ENCODE measurements around the gene PNPLA7. TPM values are rescaled to one million over a fixed set of nuclear protein-coding genes. Genes with fewer than 3 reads are reported as not detected.
"Not testable (repeated sequence)": the region's sequence is repeated elsewhere in the genome, so short reads cannot be mapped to it uniquely, and the experiment has no call there.

PNPLA7 gene
- total and polyA plus RNA-seq, 4 donors, result 0.75 to 6.5 (median 2.1) TPM

- TF ChIP-seq ZBTB33 (IDR thresholded peaks at IDR 0.05) (no peak), RAD21 (IDR thresholded peaks at IDR 0.05) (no peak)
Observed at GRCh38 chr9:137514691-137515337, 35.4 kb downstream of the PNPLA7 start (continued).

- not testable (repeated sequence) for H3K9me3 ChIP-seq (ENCODE audit: control insufficient read depth in 4 of 4, low read length in 3 of 4); H3K36me3 ChIP-seq (ENCODE audit: control insufficient read depth in 4 of 4, insufficient read depth in 3 of 4, low read depth in 1 of 4, low read length in 3 of 4); H3K27ac ChIP-seq (ENCODE audit: low read depth in 1 of 2, low read length in 2 of 2); H3K4me1 ChIP-seq (ENCODE audit: control insufficient read depth in 4 of 4, insufficient read depth in 4 of 4, low read length in 3 of 4); DNase-seq (ENCODE audit: low spot score); H3K4me3 ChIP-seq (ENCODE audit: low read depth in 1 of 3, low read length in 3 of 3); H3K27me3 ChIP-seq (ENCODE audit: control insufficient read depth in 4 of 4, insufficient read depth in 4 of 4, low read length in 3 of 4); H3K9ac ChIP-seq (ENCODE audit: low read depth in 1 of 2, low read length in 2 of 2)
- WGBS, result 90% methylated on average over 42 of the region's 42 CpGs
Observed at GRCh38 chr9:137513801-137514570, 36.2 kb downstream of the PNPLA7 start.

GRCh38 chr9:137513136-137513535, 37.1 kb downstream of the PNPLA7 start:
- not testable (repeated sequence) for H3K4me3 ChIP-seq (ENCODE audit: low read depth in 1 of 3, low read length in 3 of 3); H3K36me3 ChIP-seq (ENCODE audit: control insufficient read depth in 4 of 4, insufficient read depth in 3 of 4, low read depth in 1 of 4, low read length in 3 of 4); H3K9ac ChIP-seq (ENCODE audit: low read depth in 1 of 2, low read length in 2 of 2); H3K27me3 ChIP-seq (ENCODE audit: control insufficient read depth in 4 of 4, insufficient read depth in 4 of 4, low read length in 3 of 4); H3K9me3 ChIP-seq (ENCODE audit: control insufficient read depth in 4 of 4, low read length in 3 of 4); H3K27ac ChIP-seq (ENCODE audit: low read depth in 1 of 2, low read length in 2 of 2); DNase-seq (ENCODE audit: low spot score); H3K4me1 ChIP-seq (ENCODE audit: control insufficient read depth in 4 of 4, insufficient read depth in 4 of 4, low read length in 3 of 4)
- 94% methylated on average over 5 of the region's 5 CpGs for WGBS

- no peak for DNase-seq (ENCODE audit: low spot score)
- Histone ChIP-seq H3K36me3 (ENCODE audit: control insufficient read depth in 4 of 4, insufficient read depth in 3 of 4, low read depth in 1 of 4, low read length in 3 of 4) (peaks cover 0 to 9% (median 4%) of the 10 kb centered on the region in 4 donors), H3K27ac (ENCODE audit: low read depth in 1 of 2, low read length in 2 of 2) (no peak overlapping the region), H3K9me3 (ENCODE audit: control insufficient read depth in 4 of 4, low read length in 3 of 4) (no peaks in the 10 kb centered on the region), H3K27me3 (ENCODE audit: control insufficient read depth in 4 of 4, insufficient read depth in 4 of 4, low read length in 3 of 4) (no peaks in the 10 kb centered on the region), H3K4me3 (ENCODE audit: low read depth in 1 of 3, low read length in 3 of 3) (no peak overlapping the region), H3K4me1 (ENCODE audit: control insufficient read depth in 4 of 4, insufficient read depth in 4 of 4, low read length in 3 of 4) (no peaks in the 10 kb centered on the region), H3K9ac (ENCODE audit: low read depth in 1 of 2, low read length in 2 of 2) (no peak overlapping the region)
- TF ChIP-seq TAF1 (conservative IDR thresholded peaks at IDR 0.05) (no peak), REST (IDR thresholded peaks at IDR 0.05) (no peak), HNF4A (conservative IDR thresholded peaks at IDR 0.05) (no peak), RXRA (IDR thresholded peaks at IDR 0.05) (no peak), CTCF (IDR thresholded peaks at IDR 0.05; ENCODE audit: low read depth, low read length, missing input control) (no peak), YY1 (IDR thresholded peaks at IDR 0.05) (no peak), JUND (IDR thresholded peaks at IDR 0.05) (no peak), MAX (IDR thresholded peaks at IDR 0.05) (no peak), GABPA (IDR thresholded peaks at IDR 0.05 in 1 of 2, conservative IDR thresholded peaks at IDR 0.05 in 1 of 2) (no peak), FOXA2 (IDR thresholded peaks at IDR 0.05) (no peak), FOXA1 (IDR thresholded peaks at IDR 0.05) (no peak), EGR1 (IDR thresholded peaks at IDR 0.05; ENCODE audit: low read depth in 2 of 2) (no peak), NR2F2 (IDR thresholded peaks at IDR 0.05) (no peak)
- WGBS, result 94% methylated on average over 25 of the region's 25 CpGs
Observed at GRCh38 chr9:137511758-137512463, 38.3 kb downstream of the PNPLA7 start.
